Heart right ventricle (tissue), 16 donors: ENCODE results near the gene MED16. TPM values are rescaled to one million over a fixed set of nuclear protein-coding genes. Genes with fewer than 3 reads are reported as not detected.
A peak's percentile ranks its signal among the peaks of the same experiment; 100 is the strongest.

Experiments
- ATAC-seq, 8 donors: fragments of 200-7000 bp; cut with Tn5 transposase; one replicate each; pipeline ENCODE4 v1.9.1; 2020; ENCODE audit warnings: mild to moderate bottlenecking in 8 of 8, moderate library complexity in 8 of 8, moderate number of reproducible peaks in 1 of 8
- DNase-seq, 2 donors: peaks; one replicate each; pipeline ENCODE4 v3.0.0-alpha.2; 2020
- H3K27ac ChIP-seq, 10 donors: fragments of 200-600 bp; sonication (generic) in 2 of 10; one replicate each; pipeline versions ENCODE4 v1.5.0 to v1.8.0; 2020 to 2022; ENCODE audit warnings: mild to moderate bottlenecking in 3 of 10
- H3K27me3 ChIP-seq, 7 donors: fragments of 200-600 bp; one replicate each; pipeline ENCODE4 v1.8.0; 2021 to 2022; ENCODE audit warnings: mild to moderate bottlenecking in 2 of 7
- H3K36me3 ChIP-seq, 9 donors: fragments of 200-600 bp; sonication (generic) in 1 of 9; one replicate each; pipeline versions ENCODE4 v1.5.0 to v1.8.0; 2020 to 2022; ENCODE audit warnings: mild to moderate bottlenecking in 2 of 9
- H3K4me1 ChIP-seq, 9 donors: fragments of 200-600 bp; sonication (generic) in 1 of 9; one replicate each; pipeline versions ENCODE4 v1.5.0 to v1.8.0; 2020 to 2022; ENCODE audit warnings: mild to moderate bottlenecking in 4 of 9
- H3K4me3 ChIP-seq, 10 donors: fragments of 200-600 bp; sonication (generic) in 2 of 10; one replicate each; pipeline versions ENCODE4 v1.5.0 to v1.8.0; 2020 to 2022; ENCODE audit warnings: mild to moderate bottlenecking in 7 of 10, moderate library complexity in 2 of 10
- H3K9me3 ChIP-seq, 11 donors: fragments of 200-600 bp in 10 of 11; sonication (generic) in 2 of 11; one replicate each; pipeline versions ENCODE4 v1.5.0 to v1.8.0; 2013 to 2022; ENCODE audit warnings: mild to moderate bottlenecking in 2 of 11, control low read depth in 1 of 11, moderate library complexity in 1 of 11
- CTCF ChIP-seq, 9 donors: fragments of 200-600 bp; sonication (generic) in 2 of 9; IDR thresholded peaks; one replicate each; pipeline versions ENCODE4 v1.5.0 to v1.8.0; 2021 to 2022; ENCODE audit warnings: antibody characterized with exemption in 9 of 9, mild to moderate bottlenecking in 5 of 9, moderate library complexity in 1 of 9
- WGBS, 2 donors: extraction: QIAGEN DNeasy Blood & Tissue Kit; methylation state at CpG; one replicate each; pipeline ENCODE4 v1.1.7; 2013; ENCODE audit warnings: inconsistent platforms in 1 of 2; 5-methylcytosine and 5-hydroxymethylcytosine counted together
- intact Hi-C, 10 donors: fragments of 100-400 bp; cut with DNase I; formaldehyde crosslinking; loops; one replicate each; pipeline versions ENCODE4 v1.11.1 to v1.14.2; 2022
- polyA plus RNA-seq, 2 donors: library from polyadenylated mRNA; stranded (reverse); fragments of 200-250 nt; gene quantifications; one replicate each; pipeline ENCODE4 v1.2.3, GENCODE V29; 2013
- total RNA-seq, 10 donors: library from RNA; stranded (reverse); fragmentation: NEBNext Ultra II Directional in 3 of 10; extraction: Animal tissue kit (Norgen Biotek cat#: 25700) in 3 of 10; gene quantifications; one replicate each; pipeline versions ENCODE4 v1.2.1 to v1.2.4, GENCODE V29; 2021 to 2023
- donor health status: Arrhythmogenic right ventricular cardiomyopathy.
- donor health status: ischemic (EF 13 %, LVEDD 7.1; RV severe dilation, severe dysfunction).
- donor health status: healthy with polysubstance abuse.
- donor health status: DM: no; HTN: yes; CAD: no.
- donor health status: DM: no; HTN: no; CAD: no.
- donor health status: ischemic (EF 25% LVEDD 6.9; RV normal size, moderate dysfunction).
- donor health status: ischemic (EF 25% LVEDD 5.7; RV mildly dilated, moderate dysfunction).
- donor health status: healthy.
- donor health status: DM: yes; HTN: yes; CAD: no.
- donor health status: Ischemic cardiomyopathy.
- donor health status: ischemic (EF 35%, LVEDD 5.7; RV mildly dilated, moderate dysfunction).
- donor health status: nonischemic (EF 11% LVEDD 7.7; RV severe dilation, severe dysfunction).
- donor health status: DM: yes; HTN: yes; CAD: no.
- donor health status: PGD.
- donor health status: ischemic (EF 29% LVEDD 5.4; RV normal size, mild dysfunction).
- donor health status: nonischemic (EF 23%, LVEDD 6.1; RV moderate dilation, normal function).

Gene MED16
- total and polyA plus RNA-seq, 12 donors = 17.6 to 42.9 (median 27.7) TPM

DNA sequence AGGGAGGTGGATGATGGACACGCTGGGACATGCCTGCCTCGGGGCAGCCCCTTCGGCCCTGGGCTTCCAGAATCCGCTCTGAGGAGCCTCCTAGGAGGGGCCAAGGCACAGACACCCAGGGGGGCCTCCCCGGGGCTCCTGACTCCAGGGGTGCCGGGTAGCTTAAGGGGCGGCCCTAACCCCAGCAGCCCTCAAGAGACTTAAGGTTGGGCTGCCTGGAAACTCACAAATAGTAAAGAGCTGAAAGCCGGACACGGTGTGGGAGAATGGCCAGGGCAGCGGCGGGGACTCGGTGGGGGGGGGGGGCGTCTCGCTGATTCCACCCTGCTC, 40.5 kb upstream of the MED16 start:
- no peak for TF ChIP-seq CTCF (IDR thresholded peaks at IDR 0.05)
- Histone ChIP-seq H3K4me1 (peaks cover 28 to 45% (median 35%) of the 10 kb centered on the region in 9 donors), H3K36me3 (peaks cover 0 to 7% (median 0%) of the 10 kb centered on the region in 9 donors), H3K27me3 (no peaks in the 10 kb centered on the region), H3K27ac (peak overlapping the region in 8 of 10 donors; percentile 56 to 76 (median 69)), H3K4me3 (peak overlapping the region in 8 of 10 donors; percentile 2 to 42 (median 29)), H3K9me3 (no peaks in the 10 kb centered on the region)
- ATAC-seq (no peak), DNase-seq (no peak)
- intact Hi-C loops = no loop called here
- WGBS, 2 donors = 41 to 50% methylated on average over 13 to 14 of the region's 14 CpGs

DNA sequence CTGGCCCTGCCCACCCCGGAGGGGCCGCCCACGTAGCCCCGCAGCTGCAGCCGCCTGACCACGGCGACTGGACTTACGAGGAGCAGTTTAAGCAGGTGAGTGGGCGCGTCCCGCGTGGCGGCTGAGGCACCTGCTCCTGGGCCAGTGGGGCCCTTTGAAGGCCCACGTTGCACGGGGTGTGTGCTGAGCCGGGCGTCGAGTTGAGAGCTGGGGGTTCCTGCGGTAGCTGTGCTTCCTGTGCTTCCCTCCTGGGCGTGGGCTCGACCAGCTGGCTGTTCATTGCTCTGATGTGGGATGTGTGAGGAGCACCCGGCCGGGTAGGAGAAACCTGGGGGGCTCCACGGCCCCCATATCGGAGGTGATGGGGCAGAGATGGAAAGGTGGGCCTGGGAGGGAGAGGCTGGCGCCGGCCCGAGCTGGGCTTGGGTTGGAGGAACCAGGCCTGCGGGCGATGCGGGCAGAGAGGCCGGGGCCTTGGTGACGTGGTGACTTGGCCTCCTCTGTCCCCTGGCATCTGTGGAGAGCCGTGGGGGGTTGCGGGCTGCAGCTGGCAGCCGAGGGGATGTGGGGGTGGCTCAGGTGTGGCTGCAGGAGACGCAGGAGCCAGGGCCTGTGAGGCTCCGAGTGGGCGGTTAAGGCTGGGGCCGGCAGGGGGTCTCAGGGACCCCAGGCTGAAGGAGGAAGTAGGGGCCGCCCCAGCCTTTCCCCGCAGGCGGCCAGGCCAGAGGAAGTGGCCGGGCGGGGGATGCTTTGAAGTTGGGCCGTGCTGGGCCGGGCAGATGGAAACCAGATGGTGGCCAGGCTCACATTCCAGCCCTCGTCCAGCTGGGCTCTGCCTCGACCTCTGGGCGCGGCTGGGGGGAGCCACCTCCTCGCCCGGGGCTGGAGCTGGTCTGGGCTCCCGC, 39.9 kb upstream of the MED16 start:
- peaks cover 0 to 7% (median 0%) of the 10 kb centered on the region in 9 donors for H3K36me3 ChIP-seq
- peak in 1 of 9 donors; percentile 12 for TF ChIP-seq CTCF (IDR thresholded peaks at IDR 0.05)
- H3K4me3 ChIP-seq = peak overlapping the region in 8 of 10 donors; percentile 2 to 42 (median 29)
- WGBS, 2 donors = 33 to 36% methylated on average over 54 of the region's 54 CpGs
- peak overlapping the region in 8 of 10 donors; percentile 56 to 76 (median 69) for H3K27ac ChIP-seq
- H3K4me1 ChIP-seq = peaks cover 28 to 51% (median 35%) of the 10 kb centered on the region in 9 donors
- ATAC-seq (peak; percentile 72 to 84 (median 78)), DNase-seq (peak; percentile 79 to 81)
- no peaks in the 10 kb centered on the region for H3K9me3 ChIP-seq
- no peaks in the 10 kb centered on the region for H3K27me3 ChIP-seq
- intact Hi-C loops = no loop called here

- no peak for ATAC-seq
- peak overlapping the region in 8 of 10 donors; percentile 56 to 76 (median 69) for H3K27ac ChIP-seq
- peak overlapping the region in 3 of 10 donors; percentile 26 to 42 (median 41) for H3K4me3 ChIP-seq
- peaks cover 0 to 7% (median 0%) of the 10 kb centered on the region in 9 donors for H3K36me3 ChIP-seq
- no peak for DNase-seq
- no peaks in the 10 kb centered on the region for H3K9me3 ChIP-seq
- H3K27me3 ChIP-seq = no peaks in the 10 kb centered on the region
- intact Hi-C loops = no loop called here
- peaks cover 30 to 60% (median 42%) of the 10 kb centered on the region in 9 donors for H3K4me1 ChIP-seq
- 88 to 89% methylated on average over 32 of the region's 32 CpGs for whole genome bisulfite sequencing, 2 donors
- TF ChIP-seq CTCF (IDR thresholded peaks at IDR 0.05) = no peak
Observed at GRCh38 chr19:931860-932647, 39.1 kb upstream of the MED16 start.

DNA sequence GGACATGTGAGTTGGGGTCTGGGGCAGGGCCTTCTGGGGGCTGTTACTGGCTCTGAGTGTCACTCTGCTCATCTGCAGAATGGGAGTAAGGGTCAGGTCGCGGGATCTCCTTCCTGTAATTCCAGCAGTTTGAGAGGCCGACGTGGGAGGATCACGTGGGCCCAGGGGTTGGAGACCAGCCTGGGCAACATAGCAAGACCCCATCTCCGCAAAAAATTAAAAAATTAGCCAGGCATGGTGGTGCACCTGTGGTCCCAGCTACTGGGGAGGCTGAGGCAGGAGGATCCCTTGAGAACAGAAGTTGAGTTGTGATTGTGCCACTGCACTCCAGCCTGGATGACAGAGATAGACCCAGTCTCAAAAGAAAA, 36.9 kb upstream of the MED16 start:
- WGBS, 2 donors = 95 to 97% methylated on average over 6 of the region's 6 CpGs
- H3K4me1 ChIP-seq = peaks cover 28 to 58% (median 42%) of the 10 kb centered on the region in 9 donors
- intact Hi-C loops = loop anchor here in 4 of 10 donors (2.0 to 10.0 kb wide), 4 partner anchors 67 to 315 kb away; partner anchors contain the start of genes ATP5F1D (in 2 of the 4), CBARP (in 1 of the 4) and MIDN (in 1 of the 4)

More for the DNA sequence above, 36.9 kb upstream of the MED16 start:
- H3K4me3 ChIP-seq = no peak overlapping the region
- no peak for DNase-seq
- H3K27ac ChIP-seq = no peak overlapping the region
- H3K27me3 ChIP-seq = no peaks in the 10 kb centered on the region
- no peak for TF ChIP-seq CTCF (IDR thresholded peaks at IDR 0.05)
- H3K36me3 ChIP-seq = peaks cover 0 to 7% (median 0%) of the 10 kb centered on the region in 9 donors
- no peaks in the 10 kb centered on the region for H3K9me3 ChIP-seq
- no peak for ATAC-seq
